Pancreas (tissue), 10 donors: ENCODE measurements around the gene LRP3. TPM values are rescaled to one million over a fixed set of nuclear protein-coding genes. Genes with fewer than 3 reads are reported as not detected.

Source experiments
- ATAC-seq, 4 donors: fragments of 200-7000 bp; cut with Tn5 transposase; one replicate each; pipeline versions ENCODE4 v1.8.0 to v1.9.1; 2020; ENCODE audit warnings: mild to moderate bottlenecking in 4 of 4, moderate library complexity in 4 of 4
- DNase-seq, 6 donors: peaks; one replicate each; pipeline ENCODE4 v3.0.0-alpha.2; 2020
- FAIRE-seq: peaks from 2 replicates; lab custom pipeline; 2012; peaks lifted over from hg19 to GRCh38; lab: Jason Lieb, UNC
- H3K27ac ChIP-seq, 4 donors: fragments of 200-600 bp; sonication (generic); 1 replicate in 3 of 4; 2 replicates in 1 of 4; pipeline versions ENCODE4 v1.5.0 to v1.8.0; 2020
- H3K27me3 ChIP-seq, 4 donors: fragments of 200-600 bp; one replicate each; pipeline ENCODE4 v1.8.0; 2021
- H3K36me3 ChIP-seq, 3 donors: fragments of 200-600 bp; sonication (generic) in 1 of 3; one replicate each; pipeline versions ENCODE4 v1.5.0 to v1.8.0; 2020 to 2021
- H3K4me1 ChIP-seq, 3 donors: fragments of 200-600 bp; one replicate each; pipeline ENCODE4 v1.8.0; 2021
- H3K4me3 ChIP-seq, 4 donors: fragments of 200-600 bp; sonication (generic) in 2 of 4; one replicate each; pipeline versions ENCODE4 v1.5.0 to v1.8.0; 2020 to 2021
- H3K9me3 ChIP-seq, 4 donors: fragments of 200-600 bp; one replicate each; pipeline ENCODE4 v1.8.0; 2021
- WGBS, 2 donors: extraction: QIAGEN DNeasy Blood & Tissue Kit; methylation state at CpG; one replicate each; pipeline ENCODE4 v1.1.7; 2013; 5-methylcytosine and 5-hydroxymethylcytosine counted together
- intact Hi-C, 3 donors: fragments of 100-400 bp; cut with DNase I; formaldehyde crosslinking; loops; one replicate each; pipeline versions ENCODE4 v1.11.1 to v1.14.2; 2022
- polyA plus RNA-seq, 2 donors: library from polyadenylated mRNA; stranded (reverse); fragments of 200-250 nt; gene quantifications; one replicate each; pipeline ENCODE4 v1.2.3, GENCODE V29; 2013
- total RNA-seq, 6 donors: library from RNA; stranded (reverse); fragmentation: NEBNext Ultra II Directional in 4 of 6; extraction: Animal tissue kit (Norgen Biotek cat#: 25700) in 4 of 6; gene quantifications; one replicate each; pipeline versions ENCODE4 v1.2.1 to v1.2.4, GENCODE V29; 2021 to 2023
- TF ChIP-seq, protein P1 (sequence below), 4 donors: fragments of 200-600 bp; sonication (generic) in 3 of 4; IDR thresholded peaks; one replicate each; pipeline versions ENCODE4 v1.5.0 to v1.8.0; 2021; ENCODE audit warnings: antibody characterized with exemption in 4 of 4
- donor health status: healthy with polysubstance abuse.
- donor health status: DM: no; HTN: no; CAD: no; lungs with moderate emphysema.
- donor health status: DM: no; HTN: no; CAD: no.
- donor health status: control.
- donor health status: control.
- donor health status: Bipolar disorder and iron deficiency.
- donor health status: DM: yes; HTN: yes; CAD: no.
- donor health status: DM: no; HTN: no; CAD: no.
- donor health status: DM: no; HTN: no; CAD: no.
- donor health status: DM: yes; HTN: yes; CAD: no.

Gene LRP3
- total and polyA plus RNA-seq, 8 donors: 7.2 to 21.0 (median 13.2) TPM

- FAIRE-seq (no peak), DNase-seq (peak in 1 of 6 donors; percentile 32), ATAC-seq (no peak)
- Histone ChIP-seq H3K27ac (no peak overlapping the region), H3K9me3 (no peaks in the 10 kb centered on the region), H3K4me3 (no peak overlapping the region), H3K4me1 (no peaks in the 10 kb centered on the region), H3K27me3 (no peaks in the 10 kb centered on the region), H3K36me3 (no peaks in the 10 kb centered on the region)
- TF ChIP-seq, protein P1, sequence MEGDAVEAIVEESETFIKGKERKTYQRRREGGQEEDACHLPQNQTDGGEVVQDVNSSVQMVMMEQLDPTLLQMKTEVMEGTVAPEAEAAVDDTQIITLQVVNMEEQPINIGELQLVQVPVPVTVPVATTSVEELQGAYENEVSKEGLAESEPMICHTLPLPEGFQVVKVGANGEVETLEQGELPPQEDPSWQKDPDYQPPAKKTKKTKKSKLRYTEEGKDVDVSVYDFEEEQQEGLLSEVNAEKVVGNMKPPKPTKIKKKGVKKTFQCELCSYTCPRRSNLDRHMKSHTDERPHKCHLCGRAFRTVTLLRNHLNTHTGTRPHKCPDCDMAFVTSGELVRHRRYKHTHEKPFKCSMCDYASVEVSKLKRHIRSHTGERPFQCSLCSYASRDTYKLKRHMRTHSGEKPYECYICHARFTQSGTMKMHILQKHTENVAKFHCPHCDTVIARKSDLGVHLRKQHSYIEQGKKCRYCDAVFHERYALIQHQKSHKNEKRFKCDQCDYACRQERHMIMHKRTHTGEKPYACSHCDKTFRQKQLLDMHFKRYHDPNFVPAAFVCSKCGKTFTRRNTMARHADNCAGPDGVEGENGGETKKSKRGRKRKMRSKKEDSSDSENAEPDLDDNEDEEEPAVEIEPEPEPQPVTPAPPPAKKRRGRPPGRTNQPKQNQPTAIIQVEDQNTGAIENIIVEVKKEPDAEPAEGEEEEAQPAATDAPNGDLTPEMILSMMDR (IDR thresholded peaks at IDR 0.05): no peak
- WGBS, 2 donors: 83 to 90% methylated on average over 20 of the region's 20 CpGs
- intact Hi-C loops: loop anchor here in 1 of 3 donors (5.0 kb wide), 1 partner anchor 536 kb away; no protein-coding TSS in a partner anchor
Observed at GRCh38 chr19:33235996-33236350, 41.8 kb downstream of the LRP3 start.

DNA sequence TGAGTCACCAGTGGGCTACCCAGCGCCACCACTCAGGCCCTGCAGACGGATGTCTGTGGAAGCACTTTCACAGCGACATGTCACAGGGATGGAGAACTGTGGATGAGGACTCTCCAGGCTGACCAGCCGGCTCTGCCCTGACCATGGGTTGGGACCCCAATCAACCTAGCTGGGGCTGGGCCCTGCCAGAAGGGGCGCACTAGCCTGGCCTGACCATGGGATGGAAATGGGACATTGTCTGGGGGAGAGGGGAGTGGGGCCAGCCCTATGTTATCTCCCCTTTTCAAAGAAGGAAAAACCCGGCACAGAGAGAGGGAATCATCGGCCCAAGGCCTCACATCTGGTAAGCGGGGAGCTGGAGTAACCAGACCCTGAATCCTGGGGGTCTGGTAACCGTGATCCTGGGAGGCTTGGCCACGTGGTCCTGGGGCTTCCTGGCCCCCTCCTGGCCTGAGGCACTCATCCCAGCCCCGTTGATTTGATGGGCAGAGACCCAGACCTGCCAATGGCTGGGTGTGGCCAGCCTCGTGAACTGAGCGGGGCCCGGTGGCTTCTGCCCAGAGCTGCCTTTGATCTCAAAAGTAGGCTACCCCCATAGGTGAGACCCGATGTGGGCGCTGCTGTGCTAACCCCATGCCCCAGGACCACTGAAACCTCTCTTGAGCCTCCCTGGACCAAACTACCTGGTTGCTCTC lies 42.7 kb downstream of the LRP3 start:
- Histone ChIP-seq H3K27ac (no peak overlapping the region), H3K27me3 (no peaks in the 10 kb centered on the region), H3K36me3 (no peaks in the 10 kb centered on the region), H3K4me1 (no peaks in the 10 kb centered on the region), H3K4me3 (no peak overlapping the region), H3K9me3 (no peaks in the 10 kb centered on the region)
- whole genome bisulfite sequencing, 2 donors: 81 to 84% methylated on average over 16 of the region's 16 CpGs
- FAIRE-seq (no peak), DNase-seq (peak in 1 of 6 donors; percentile 63), ATAC-seq (no peak)
- TF ChIP-seq, protein P1 (IDR thresholded peaks at IDR 0.05): no peak
- intact Hi-C loops: loop anchor here in 1 of 3 donors (5.0 kb wide), 1 partner anchor 535 kb away; no protein-coding TSS in a partner anchor

DNA sequence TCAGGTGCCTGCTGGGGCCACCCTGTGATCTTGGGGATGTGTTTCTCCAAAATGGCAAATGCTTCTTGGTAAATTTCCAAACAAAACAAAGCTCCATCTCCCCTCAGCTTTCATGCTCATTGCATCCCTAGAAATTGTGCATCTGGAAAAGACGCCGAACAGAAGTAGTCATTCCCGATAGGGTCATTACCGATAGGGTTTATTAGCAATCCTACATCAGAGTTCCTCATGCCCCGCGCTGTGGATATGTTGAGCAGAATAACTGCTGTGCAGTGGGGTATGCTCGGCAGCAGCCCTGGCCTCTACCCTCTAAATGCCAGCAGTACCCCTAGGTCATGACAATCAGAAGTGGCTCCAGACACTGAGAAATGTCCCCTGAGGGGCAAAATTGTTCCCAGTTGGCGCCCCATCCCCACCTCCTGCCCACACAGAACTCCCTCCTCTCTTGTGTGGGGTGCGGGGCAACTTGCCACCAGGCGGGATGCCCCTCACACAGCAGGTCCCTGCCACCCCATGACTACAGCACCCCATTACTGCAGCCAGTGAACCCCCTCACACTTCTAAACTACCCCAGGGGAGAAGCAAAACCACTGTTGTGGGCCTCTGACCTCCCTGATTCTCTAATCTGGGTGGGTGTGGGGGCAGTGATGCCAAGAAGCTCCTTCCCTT lies 44.5 kb downstream of the LRP3 start:
- H3K36me3 ChIP-seq: no peaks in the 10 kb centered on the region
- TF ChIP-seq, protein P1 (IDR thresholded peaks at IDR 0.05): no peak
- no peak overlapping the region for H3K27ac ChIP-seq
- intact Hi-C loops: loop anchor here in 1 of 3 donors (5.0 kb wide), 1 partner anchor 534 kb away; no protein-coding TSS in a partner anchor
- H3K27me3 ChIP-seq: no peaks in the 10 kb centered on the region
- FAIRE-seq: no peak
- 87 to 91% methylated on average over 10 of the region's 10 CpGs for WGBS, 2 donors
- no peaks in the 10 kb centered on the region for H3K9me3 ChIP-seq
- H3K4me1 ChIP-seq: no peaks in the 10 kb centered on the region
- no peak for DNase-seq
- no peak for ATAC-seq
- H3K4me3 ChIP-seq: no peak overlapping the region

DNA sequence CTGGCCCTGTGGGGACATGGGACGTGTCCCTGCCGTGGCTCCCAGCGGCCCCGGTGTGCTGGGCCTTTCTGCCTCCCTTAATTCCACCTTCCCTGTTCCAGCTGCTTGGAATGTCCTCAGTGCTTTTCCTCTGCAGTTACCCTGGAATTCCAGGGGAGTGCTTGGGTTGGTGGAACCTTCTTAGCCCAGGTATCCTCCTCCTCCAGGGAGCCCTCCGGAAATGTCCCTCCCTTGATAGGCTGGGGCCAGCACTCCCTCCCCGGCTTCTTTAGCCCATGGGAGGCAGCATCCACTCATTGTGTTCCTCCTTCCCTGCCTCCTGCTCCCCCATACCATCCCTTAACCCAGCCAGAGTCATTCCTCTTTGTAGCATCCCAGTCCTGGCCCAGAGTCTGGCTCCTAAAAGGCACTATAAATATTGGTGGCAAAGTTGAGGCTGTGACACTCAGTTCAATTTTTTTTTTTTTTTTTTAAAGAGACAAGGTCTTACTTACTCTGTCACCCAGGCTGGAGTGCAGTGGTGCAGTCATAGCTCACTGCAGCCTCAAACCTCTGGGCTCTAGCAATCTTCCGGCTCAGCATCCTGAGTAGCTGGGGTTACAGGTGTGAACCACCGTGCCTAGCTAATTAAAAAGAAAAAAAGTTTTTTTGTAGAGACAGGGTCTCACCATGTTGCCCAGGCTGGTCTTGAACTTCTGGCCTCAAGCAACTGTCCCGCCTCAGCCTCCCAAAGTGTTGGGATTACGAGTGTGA lies 45.3 kb downstream of the LRP3 start:
- Histone ChIP-seq H3K36me3 (no peaks in the 10 kb centered on the region), H3K9me3 (no peaks in the 10 kb centered on the region), H3K4me1 (no peaks in the 10 kb centered on the region), H3K27me3 (no peaks in the 10 kb centered on the region), H3K4me3 (no peak overlapping the region), H3K27ac (no peak overlapping the region)
- 78 to 84% methylated on average over 10 of the region's 10 CpGs for WGBS, 2 donors
- DNase-seq: no peak
- no peak for ATAC-seq
- FAIRE-seq: no peak
- TF ChIP-seq, protein P1 (IDR thresholded peaks at IDR 0.05): no peak
- intact Hi-C loops: loop anchor here in 1 of 3 donors (5.0 kb wide), 1 partner anchor 533 kb away; no protein-coding TSS in a partner anchor
